Posterior cingulate gyrus (tissue), 11 donors: ENCODE results near the gene GNG7.
"Not testable (repeated sequence)": the region's sequence is repeated elsewhere in the genome, so short reads cannot be mapped to it uniquely, and the experiment has no call there.

ENCODE experiments used
- DNase-seq, 10 donors: peaks; one replicate each; pipeline versions ENCODE4 v3.0.0 to v3.0.0-alpha.2; 2020 to 2021; ENCODE audit warnings: mixed read lengths in 3 of 10
- intact Hi-C: fragments of 100-400 bp; cut with DNase I; formaldehyde crosslinking; loops from one replicate; pipeline ENCODE4 v1.15.1; 2023

GNG7 gene

DNA sequence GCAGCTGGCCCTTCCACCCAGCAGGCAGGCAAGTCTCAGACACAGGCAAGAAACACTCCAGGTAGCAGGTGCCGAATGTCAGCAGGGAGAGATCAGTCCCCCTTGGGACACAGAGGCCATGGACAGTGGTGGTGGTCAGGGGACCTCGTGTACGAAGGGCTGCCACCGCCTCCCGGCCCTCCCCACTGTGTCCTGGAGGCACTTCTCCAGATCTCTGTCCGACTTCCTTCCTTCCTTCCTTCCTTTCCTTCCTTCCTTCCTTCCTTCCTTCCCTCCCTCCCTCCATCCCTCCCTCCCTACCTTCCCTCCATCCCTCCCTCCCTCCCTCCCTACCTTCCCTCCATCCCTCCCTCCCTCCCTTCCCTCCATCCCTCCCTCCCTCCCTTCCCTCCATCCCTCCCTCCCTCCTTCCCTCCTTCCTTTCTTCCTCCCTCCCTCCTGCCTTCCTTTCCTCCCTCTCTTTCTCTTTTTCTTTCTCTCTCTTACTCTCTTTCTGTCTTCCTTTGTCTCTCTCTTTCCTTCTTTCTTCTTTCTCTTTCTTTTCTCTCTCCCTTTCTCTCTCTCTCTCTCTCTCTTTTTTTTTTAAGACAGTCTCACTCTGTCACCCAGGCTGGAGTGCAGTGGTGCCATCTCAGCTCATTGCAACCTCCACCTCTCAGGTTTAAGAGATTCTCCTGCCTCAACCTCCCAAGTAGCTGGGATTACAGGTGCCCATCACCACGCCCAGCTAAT is 51.3 kb downstream of the GNG7 start:
- DNase-seq, result not testable (repeated sequence)
- intact Hi-C loops, result loop anchor here (5.0 kb wide), 2 partner anchors 36 to 221 kb away; no protein-coding TSS in a partner anchor

- DNase-seq, result peak in 4 of 10 donors; percentile 34 to 84 (median 56)
- intact Hi-C loops, result loop anchor here (5.0 kb wide), 2 partner anchors 37 to 222 kb away; no protein-coding TSS in a partner anchor
Observed at GRCh38 chr19:2650515-2650914, 52.0 kb downstream of the GNG7 start.

DNA sequence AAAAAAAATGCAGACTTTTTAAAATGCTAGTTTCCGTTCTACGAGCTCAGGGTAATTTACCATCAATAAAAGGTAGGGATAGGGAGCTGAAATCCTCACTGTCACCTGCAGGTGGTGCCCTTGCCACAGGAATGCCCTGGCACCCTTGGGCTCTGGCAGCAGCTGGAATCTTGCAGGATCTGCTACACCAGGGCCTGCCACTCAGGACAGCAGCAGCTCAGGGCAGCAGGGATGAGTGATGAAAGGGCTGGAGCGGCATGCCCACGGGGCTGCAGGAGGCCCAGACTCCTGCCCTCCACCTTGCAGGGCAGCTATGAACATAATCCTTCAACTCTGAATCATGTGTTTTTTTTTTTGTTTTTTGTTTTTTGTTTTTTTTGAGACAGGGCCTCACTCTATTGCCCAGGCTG is 54.0 kb downstream of the GNG7 start:
- intact Hi-C loops, result loop anchor here (1.0 to 5.0 kb wide), 2 partner anchors 101 to 239 kb away; no protein-coding TSS in a partner anchor
- peak; percentile 67 to 98 (median 85) for DNase-seq

GRCh38 chr19:2648099-2648498 is 54.4 kb downstream of the GNG7 start:
- peak in 1 of 10 donors; percentile 55 for DNase-seq
- intact Hi-C loops, result loop anchor here (1.0 to 5.0 kb wide), 2 partner anchors 101 to 239 kb away; no protein-coding TSS in a partner anchor

DNA sequence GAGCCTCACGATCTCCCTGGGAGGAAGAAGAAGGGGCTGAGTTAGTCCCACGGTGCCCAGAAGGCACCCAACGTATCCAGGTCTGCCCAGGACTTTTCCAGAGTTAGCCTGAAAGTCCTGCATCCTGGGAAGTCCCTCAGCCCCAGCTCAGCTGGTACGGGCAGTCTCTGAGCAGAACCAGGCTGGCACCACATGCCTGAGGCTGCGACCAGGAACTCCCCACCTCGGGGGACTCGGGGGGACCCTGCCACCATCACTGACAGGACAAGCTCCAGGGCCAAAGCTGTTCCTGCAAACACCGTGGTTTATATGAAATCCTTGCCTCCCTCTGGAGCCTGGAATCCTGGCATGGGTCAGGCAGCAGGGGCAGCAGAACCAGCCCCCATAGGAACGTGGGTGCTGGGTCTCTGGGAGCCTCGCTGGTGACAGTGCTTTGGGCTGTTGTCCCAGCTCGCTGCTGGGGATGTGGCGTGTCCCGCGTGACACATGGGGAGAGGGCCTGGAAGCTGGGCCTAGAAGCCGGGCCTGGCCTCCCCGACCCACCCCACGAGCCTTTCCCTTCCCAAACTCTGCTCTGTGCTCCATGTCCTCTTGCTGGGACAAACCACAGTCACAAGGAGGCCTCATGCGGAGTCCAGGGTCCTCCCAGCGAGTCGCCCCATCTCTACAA is 55.5 kb downstream of the GNG7 start:
- intact Hi-C loops, result loop anchor here (5.0 kb wide), 1 partner anchor 240 kb away; no protein-coding TSS in a partner anchor
- DNase-seq, result peak in 1 of 10 donors; percentile 73

- intact Hi-C loops, result loop anchor here (5.0 kb wide), 1 partner anchor 241 kb away; no protein-coding TSS in a partner anchor
Observed at GRCh38 chr19:2645826-2646225, 56.7 kb downstream of the GNG7 start.

GRCh38 chr19:2643123-2643737 is 59.3 kb downstream of the GNG7 start:
- intact Hi-C loops, result not testable (repeated sequence)
- peak in 1 of 10 donors; percentile 40 for DNase-seq

More at GRCh38 chr19:2645826-2646225, 56.7 kb downstream of the GNG7 start:
- DNase-seq, result no peak

GRCh38 chr19:2641332-2641698 is 61.2 kb downstream of the GNG7 start:
- no peak for DNase-seq
- intact Hi-C loops, result no loop called here

- DNase-seq, result no peak
- intact Hi-C loops, result no loop called here
Observed at GRCh38 chr19:2640563-2641331, 61.7 kb downstream of the GNG7 start.

GRCh38 chr19:2639999-2640398 is 62.5 kb downstream of the GNG7 start:
- intact Hi-C loops, result no loop called here
- no peak for DNase-seq

GRCh38 chr19:2638417-2638940 is 64.0 kb downstream of the GNG7 start:
- intact Hi-C loops, result no loop called here
- DNase-seq, result no peak

GRCh38 chr19:2636897-2637683 is 65.4 kb downstream of the GNG7 start:
- intact Hi-C loops, result no loop called here
- DNase-seq, result peak in 9 of 10 donors; percentile 63 to 96 (median 73)

DNA sequence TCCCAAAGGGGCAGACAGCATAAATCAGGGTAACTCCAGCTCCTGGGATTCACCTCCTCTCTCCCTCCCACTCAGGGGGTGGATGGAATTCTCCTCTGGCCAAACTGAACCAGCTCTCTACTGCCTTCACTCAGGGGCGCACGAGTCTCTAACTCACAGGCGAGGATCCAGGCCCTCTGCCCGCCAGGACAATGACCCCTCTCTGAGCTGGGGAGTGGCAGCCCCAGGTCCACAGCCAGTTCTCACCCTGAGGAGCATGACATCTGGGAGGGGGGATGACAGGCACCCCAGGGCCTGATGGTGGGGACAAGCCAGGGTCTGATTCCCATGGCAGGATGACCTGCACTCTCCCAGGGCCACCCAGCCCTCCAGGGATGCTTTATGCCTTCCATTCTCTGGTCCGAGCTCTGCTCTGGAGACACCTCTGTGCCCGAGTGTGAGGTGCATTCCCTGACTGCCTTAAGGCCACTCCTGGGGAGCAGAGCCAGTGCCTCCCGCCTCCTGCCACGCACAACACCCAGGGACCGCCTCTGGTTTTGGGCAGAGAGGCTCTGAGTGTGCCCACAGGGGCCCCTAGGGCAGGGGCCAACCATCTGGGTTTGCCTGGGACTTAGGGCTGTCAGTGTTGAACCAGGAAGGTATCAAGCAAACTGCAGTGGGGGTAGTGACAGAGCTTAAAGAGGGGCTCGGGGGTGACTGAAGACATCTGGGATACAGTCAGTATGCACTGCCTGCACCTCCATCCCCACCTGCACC is 66.2 kb downstream of the GNG7 start:
- intact Hi-C loops, result no loop called here
- DNase-seq, result no peak

DNA sequence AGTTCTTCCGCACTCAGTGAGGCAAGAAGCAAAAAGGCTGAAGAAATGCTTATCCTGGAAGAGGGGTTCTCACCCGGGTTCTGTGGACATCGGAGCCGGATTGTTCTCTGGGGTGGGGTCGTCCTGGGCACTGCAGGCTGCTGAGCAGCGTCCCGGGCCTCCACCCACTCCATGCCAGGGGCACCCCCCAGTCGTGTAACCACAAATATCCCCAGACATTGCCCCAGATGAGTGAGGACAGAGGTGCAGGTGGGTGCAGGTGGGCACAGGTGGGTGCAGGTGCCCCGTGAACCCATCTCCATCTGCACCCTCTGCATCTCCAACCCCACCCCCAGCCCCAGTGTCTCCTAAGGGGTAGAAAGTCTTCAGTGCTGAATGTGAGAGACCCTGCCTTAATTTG is 67.5 kb downstream of the GNG7 start:
- no peak for DNase-seq
- intact Hi-C loops, result no loop called here

DNA sequence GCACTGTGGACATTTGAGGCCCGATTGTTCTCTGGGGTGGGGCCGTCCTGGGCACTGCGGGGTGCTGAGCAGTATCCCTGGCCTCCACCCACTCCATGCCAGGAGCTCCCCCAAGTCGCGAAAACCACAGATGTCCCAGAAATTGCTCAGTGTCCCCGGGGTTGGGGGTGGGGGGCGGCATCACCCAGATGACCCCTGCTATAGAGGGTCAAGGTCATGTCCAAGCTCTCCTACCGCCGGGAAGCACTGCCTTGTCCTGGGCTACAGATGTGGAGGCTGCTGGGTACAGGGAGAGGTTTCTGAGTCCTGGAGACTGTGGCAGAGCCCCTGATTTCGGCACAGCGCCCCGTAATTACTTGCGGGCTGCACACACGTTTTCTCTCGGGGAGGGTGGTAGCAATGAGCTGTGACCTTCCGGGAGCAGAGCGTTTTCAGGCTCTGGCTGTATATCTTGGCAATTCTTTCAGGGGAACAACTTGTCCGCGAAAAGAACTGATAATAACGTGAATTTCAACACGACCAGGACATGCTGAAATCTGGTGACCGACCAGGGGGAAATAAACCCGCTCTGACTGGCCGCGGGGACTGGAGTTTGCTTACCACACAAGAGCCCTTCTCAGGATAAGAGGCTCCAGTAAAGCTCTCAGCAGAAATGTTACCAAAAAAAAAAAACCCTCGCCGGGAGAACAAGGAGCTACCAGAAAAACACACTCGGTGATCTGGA is 68.1 kb downstream of the GNG7 start:
- intact Hi-C loops, result no loop called here
- peak in 1 of 10 donors; percentile 81 for DNase-seq

DNA sequence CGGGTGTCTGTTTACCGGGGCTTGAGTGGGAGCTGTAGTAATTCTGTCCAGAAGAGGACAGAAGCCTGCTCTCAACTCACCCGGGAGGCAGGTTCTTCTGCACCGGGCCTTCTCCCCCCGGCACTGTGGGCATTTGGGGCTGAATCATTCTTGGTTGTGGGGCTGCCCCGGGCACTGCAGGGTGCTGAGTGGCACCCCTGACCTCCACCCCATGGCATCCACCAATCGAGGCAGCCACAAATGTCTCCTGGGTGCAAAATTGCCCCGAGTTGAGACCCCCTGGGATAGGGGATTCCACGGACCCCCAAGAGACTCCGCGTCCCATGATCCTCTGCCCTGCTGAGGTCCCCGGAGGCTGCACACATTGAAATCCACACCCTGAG is 68.8 kb downstream of the GNG7 start:
- intact Hi-C loops, result no loop called here
- DNase-seq, result no peak

GRCh38 chr19:2631213-2631821 is 71.2 kb downstream of the GNG7 start:
- no peak for DNase-seq
- intact Hi-C loops, result no loop called here
